Smooth muscle cell (in vitro differentiated cells): ENCODE results near the gene REXO1. TPM values are rescaled to one million over a fixed set of nuclear protein-coding genes. Genes with fewer than 3 reads are reported as not detected.

Experiments used
- DNase-seq: peaks from one replicate; lab custom pipeline; 2025; ENCODE audit not compliant: unreplicated experiment; lab: John Stamatoyannopoulos, UW
- H2AFZ ChIP-seq: fragments of 200-600 bp; sonication (generic); 2 replicates; pipeline ENCODE4 v1.6.0; 2016; ENCODE audit warnings: antibody characterized with exemption, low read depth, mild to moderate bottlenecking
- H3F3A ChIP-seq: fragments of 200-600 bp; sonication (generic); 2 replicates; pipeline ENCODE4 v1.6.0; 2017; ENCODE audit warnings: antibody characterized with exemption, low read depth
- H3K27ac ChIP-seq: fragments of 200-600 bp; sonication (generic); 2 replicates; pipeline ENCODE4 v1.5.1; 2016; ENCODE audit warnings: low read depth, mild to moderate bottlenecking
- H3K27me3 ChIP-seq: fragments of 200-600 bp; sonication (generic); 2 replicates; pipeline ENCODE4 v1.6.1; 2016; ENCODE audit warnings: low read depth, mild to moderate bottlenecking
- H3K36me3 ChIP-seq: fragments of 200-600 bp; sonication (generic); 2 replicates; pipeline ENCODE4 v1.5.1; 2016; ENCODE audit warnings: low read depth
- H3K4me1 ChIP-seq: fragments of 200-600 bp; sonication (generic); 2 replicates; pipeline ENCODE4 v1.5.1; 2016; ENCODE audit warnings: low read depth
- H3K4me2 ChIP-seq: fragments of 200-600 bp; sonication (generic); 2 replicates; pipeline ENCODE4 v1.6.0; 2016; ENCODE audit warnings: mild to moderate bottlenecking
- H3K4me3 ChIP-seq: fragments of 200-600 bp; sonication (generic); 2 replicates; pipeline ENCODE4 v1.5.1; 2016; ENCODE audit warnings: mild to moderate bottlenecking
- H3K79me2 ChIP-seq: fragments of 200-600 bp; sonication (generic); 2 replicates; pipeline ENCODE4 v1.6.0; 2016; ENCODE audit warnings: low read depth, mild to moderate bottlenecking
- H3K9ac ChIP-seq: fragments of 200-600 bp; sonication (generic); 2 replicates; pipeline ENCODE4 v1.6.0; 2016; ENCODE audit warnings: low read depth
- H3K9me3 ChIP-seq: fragments of 200-600 bp; sonication (generic); replicated peaks from 2 replicates; pipeline ENCODE4 v1.5.1; 2016; ENCODE audit warnings: low read depth
- H4K20me1 ChIP-seq: fragments of 200-600 bp; sonication (generic); 2 replicates; pipeline ENCODE4 v1.6.0; 2016; ENCODE audit warnings: low read depth
- CTCF ChIP-seq: fragments of 200-600 bp; sonication (generic); IDR thresholded peaks from 2 replicates; pipeline ENCODE4 v1.5.1; 2017; ENCODE audit warnings: borderline replicate concordance, mild to moderate bottlenecking, antibody characterized with exemption; ENCODE audit not compliant: insufficient read depth, poor library complexity, severe bottlenecking
- WGBS: methylation state at CpG from one replicate; pipeline ENCODE4 v1.1.7; 2016; ENCODE audit warnings: low lambda C conversion rate; 5-methylcytosine and 5-hydroxymethylcytosine counted together
- polyA plus RNA-seq: library from polyadenylated mRNA; unstranded; fragments of >200 nt; fragmentation: Nextera tagmentation; extraction: Ambion mirVana; gene quantifications from 2 replicates; pipeline ENCODE4 v1.2.1, GENCODE V29; 2016
- total RNA-seq: library from RNA; depleted of rRNA; stranded (reverse); fragments of >200 nt; gene quantifications from 2 replicates; pipeline ENCODE4 v1.2.3, GENCODE V29; 2014

The REXO1 gene
- total and polyA plus RNA-seq, 2 experiments from 2014 or later = 10.6 to 11.6 TPM

DNA sequence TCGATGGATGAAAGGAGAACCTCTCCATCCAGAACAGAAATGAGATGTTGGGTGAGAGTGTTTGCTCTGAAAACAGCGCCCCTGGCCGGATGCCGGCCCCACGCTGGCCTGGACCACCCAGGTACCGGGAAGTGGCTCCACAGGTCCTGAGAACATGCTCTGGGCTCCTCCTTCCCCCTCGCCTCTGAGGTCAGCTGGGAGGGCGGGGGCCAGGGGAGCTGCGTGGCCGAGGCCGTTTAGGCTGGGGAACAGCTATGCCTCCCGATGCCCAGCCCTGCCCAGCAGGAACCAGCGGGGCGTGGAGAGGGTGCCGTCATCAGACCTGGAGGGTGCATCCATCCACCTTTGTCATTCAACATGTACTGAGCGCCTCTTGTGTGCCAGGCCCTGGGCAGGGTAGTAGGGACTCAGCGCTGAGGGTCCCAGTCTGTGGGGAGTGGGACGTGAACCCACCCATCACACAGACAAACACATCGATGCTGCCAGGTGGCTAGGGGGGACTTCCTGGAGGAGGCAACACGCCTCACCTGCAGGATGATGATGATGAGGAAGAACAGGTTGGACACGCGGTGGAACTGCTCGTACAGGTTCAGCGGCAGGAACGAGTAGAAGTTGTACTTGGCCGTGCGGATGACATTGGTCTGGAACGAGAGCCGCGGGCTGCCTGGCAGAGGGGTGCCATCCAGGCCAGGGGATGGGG lies 40.4 kb downstream of the REXO1 start:
- no peak overlapping the region for H3K4me3 ChIP-seq
- no peak overlapping the region for H3K4me2 ChIP-seq
- no peaks in the 10 kb centered on the region for H3K9me3 ChIP-seq
- 87% methylated on average over 27 of the region's 30 CpGs for WGBS
- no peaks in the 10 kb centered on the region for H3K27me3 ChIP-seq
- no peaks in the 10 kb centered on the region for H3K36me3 ChIP-seq
- H3F3A ChIP-seq = no peaks in the 10 kb centered on the region
- no peak for TF ChIP-seq CTCF
- no peak for DNase-seq
- no peak overlapping the region for H2AFZ ChIP-seq
- no peaks in the 10 kb centered on the region for H4K20me1 ChIP-seq
- no peaks in the 10 kb centered on the region for H3K79me2 ChIP-seq
- no peak overlapping the region for H3K27ac ChIP-seq
- peaks cover 2% of the 10 kb centered on the region for H3K4me1 ChIP-seq
- no peak overlapping the region for H3K9ac ChIP-seq

DNA sequence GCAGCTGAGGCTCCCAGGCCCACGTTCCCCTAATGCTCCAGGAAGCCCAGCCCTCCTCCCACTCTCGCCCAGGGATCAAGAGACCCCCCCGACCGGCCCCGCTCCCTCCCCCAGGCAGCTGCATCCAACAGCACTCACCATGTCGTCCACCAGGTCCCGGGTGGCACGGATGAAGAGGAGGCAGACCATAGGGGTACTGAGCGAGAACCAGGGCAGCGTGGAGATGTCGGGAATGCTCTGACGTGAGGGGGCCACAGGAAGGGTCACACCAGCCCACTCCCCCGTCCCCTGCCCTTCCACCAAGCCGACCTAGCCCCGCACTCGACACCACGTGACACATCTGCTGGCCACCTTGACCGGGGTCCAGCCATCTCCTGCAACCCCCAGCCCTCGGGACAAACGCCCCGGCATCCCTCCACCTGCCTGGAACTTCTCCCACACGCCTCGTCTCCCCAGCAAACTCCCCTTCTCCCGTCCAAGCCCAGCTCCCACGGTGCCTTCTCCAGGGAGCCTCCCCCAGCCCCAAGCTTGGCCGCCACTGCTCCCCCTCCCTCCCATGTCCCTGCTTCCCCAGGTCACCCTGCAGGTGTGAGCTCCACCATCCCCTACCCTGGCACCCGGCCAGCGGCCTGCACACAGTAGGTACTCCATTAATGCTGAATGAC lies 41.1 kb downstream of the REXO1 start:
- no peaks in the 10 kb centered on the region for H3K9me3 ChIP-seq
- no peak overlapping the region for H3K4me2 ChIP-seq
- no peak overlapping the region for H3K9ac ChIP-seq
- H2AFZ ChIP-seq = no peak overlapping the region
- H3K36me3 ChIP-seq = no peaks in the 10 kb centered on the region
- H3K4me1 ChIP-seq = no peaks in the 10 kb centered on the region
- H4K20me1 ChIP-seq = no peaks in the 10 kb centered on the region
- TF ChIP-seq CTCF = no peak
- no peak for DNase-seq
- WGBS = 90% methylated on average over 14 of the region's 28 CpGs
- H3K27ac ChIP-seq = no peak overlapping the region
- no peaks in the 10 kb centered on the region for H3K27me3 ChIP-seq
- H3F3A ChIP-seq = no peaks in the 10 kb centered on the region
- H3K4me3 ChIP-seq = no peak overlapping the region
- no peaks in the 10 kb centered on the region for H3K79me2 ChIP-seq

DNA sequence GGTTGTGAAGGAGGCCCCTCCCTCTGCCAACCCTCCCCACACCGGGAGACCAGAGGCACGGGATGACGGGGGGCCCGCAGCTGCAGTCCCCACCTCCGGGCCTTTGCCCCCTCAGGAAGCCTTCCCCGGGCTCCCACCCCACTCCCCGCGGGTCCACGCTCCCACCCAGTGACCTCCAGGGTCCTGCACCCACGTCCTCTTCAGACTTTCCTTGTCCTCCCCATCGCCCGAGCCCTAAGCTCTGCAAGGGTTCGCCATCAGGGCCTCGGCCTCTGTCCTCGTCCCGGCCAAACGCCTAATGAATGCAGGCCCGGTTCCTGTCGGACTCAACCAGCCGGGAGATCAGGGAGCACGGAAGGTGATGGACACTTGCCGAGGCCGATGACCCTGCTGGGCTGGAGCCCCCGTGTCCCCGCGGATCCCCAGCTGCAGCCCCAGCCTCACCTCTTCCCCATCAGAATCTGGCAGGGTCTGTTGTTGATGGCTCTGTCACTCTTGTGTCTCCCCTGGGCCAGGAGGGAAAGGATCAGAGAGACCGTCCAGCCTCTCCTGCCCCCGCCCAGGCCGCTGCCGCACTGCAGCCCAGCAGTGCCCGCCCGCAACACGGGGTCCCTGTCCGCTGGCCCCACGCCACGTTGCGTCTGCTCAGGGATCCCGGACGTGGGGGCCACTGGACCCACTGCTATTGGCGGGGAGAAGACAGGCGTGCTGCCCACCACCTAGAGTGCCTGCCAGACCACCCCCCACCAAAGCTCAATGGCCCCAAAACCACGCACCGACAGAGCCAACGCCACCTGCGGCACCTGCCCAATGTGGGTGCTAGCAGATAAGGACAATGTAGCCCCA lies 41.9 kb downstream of the REXO1 start:
- no peak overlapping the region for H2AFZ ChIP-seq
- no peaks in the 10 kb centered on the region for H3K27me3 ChIP-seq
- no peaks in the 10 kb centered on the region for H3K79me2 ChIP-seq
- WGBS = 91% methylated on average over 27 of the region's 45 CpGs
- no peaks in the 10 kb centered on the region for H3K9me3 ChIP-seq
- no peaks in the 10 kb centered on the region for H3K36me3 ChIP-seq
- no peak for TF ChIP-seq CTCF
- no peak overlapping the region for H3K4me2 ChIP-seq
- DNase-seq = no peak
- no peaks in the 10 kb centered on the region for H3K4me1 ChIP-seq
- no peak overlapping the region for H3K9ac ChIP-seq
- no peaks in the 10 kb centered on the region for H3F3A ChIP-seq
- H4K20me1 ChIP-seq = no peaks in the 10 kb centered on the region
- no peak overlapping the region for H3K27ac ChIP-seq
- H3K4me3 ChIP-seq = no peak overlapping the region
